ENCODE results near the gene SPDL1.

Gene SPDL1

DNA sequence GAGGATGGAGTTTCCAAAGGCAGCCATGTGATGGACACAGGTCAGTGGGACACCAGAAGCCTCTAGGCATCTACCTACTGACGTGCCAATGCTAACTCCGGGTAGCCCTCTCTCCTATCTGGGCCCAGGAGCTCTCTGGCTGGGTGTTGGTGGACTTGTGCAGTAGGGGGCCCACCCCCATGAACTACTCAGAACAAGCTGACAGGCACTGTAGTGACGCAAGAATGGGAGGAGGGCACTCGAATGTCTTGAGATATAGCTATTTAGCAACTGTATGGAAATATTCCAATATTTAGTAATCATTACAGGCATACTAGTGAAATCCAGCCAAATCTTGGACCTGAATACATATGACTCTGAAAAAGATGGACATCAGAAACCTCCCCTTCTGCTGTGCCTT lies 47.8 kb downstream of the SPDL1 start:
- DNase-seq (ENCODE audit: low read depth) = no peak

DNA sequence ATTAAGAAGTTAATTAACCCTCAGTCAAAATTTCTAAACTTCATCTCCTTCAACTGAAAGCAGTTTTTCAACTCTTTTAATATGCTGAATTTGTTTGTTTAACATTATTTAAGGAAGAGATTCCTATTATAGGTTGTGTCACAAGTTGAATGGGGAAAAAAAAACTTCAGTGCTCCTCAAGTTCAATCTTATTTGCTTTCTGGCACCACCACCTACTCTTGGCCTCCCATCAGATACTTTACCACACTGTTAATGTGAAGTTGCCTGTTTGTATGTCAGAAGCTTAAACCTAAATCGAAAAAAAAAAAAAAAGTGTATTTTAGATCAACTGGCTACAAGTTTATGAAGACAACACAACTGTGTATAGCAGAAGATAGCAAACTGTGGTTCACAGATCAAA lies 49.4 kb downstream of the SPDL1 start:
- no peak for DNase-seq (ENCODE audit: low read depth)

DNA sequence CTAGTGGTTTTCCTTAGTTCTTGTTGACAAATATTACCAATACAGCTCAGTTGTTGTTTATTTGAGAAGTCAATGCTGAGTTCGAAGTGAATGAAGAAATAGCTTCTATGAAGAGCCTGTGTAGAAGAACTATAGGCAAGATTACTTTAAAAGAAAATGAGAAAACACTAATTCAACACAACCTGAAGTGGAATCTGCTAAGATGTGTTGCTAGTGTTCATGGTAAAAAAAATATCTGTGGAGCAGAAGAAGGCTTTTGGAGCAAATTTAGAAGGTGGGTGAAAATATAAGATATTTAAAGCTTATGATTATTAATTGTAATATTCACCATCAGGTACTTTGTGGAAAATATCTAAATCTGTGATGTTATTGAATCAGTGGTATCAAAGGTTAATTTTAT lies 51.0 kb downstream of the SPDL1 start:
- DNase-seq (ENCODE audit: low read depth) = no peak

DNA sequence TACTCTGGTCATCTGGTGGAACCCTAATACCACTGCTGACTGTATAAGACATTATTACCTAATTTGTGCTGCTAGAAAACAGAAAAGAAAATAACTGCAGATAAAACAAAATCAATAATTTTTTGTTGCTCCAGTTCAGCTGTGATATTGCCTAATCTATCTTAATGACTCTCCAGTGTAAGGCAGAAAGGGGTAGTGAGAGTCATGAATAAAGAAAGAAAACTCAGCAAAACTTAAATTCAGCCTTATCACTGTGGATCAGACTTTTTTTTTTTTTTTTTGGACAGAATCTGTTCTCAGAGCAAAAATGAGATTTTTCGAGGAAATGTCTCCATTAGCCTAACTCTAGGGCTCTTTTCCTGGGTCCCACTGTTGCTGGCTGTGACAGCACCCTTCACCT lies 52.4 kb downstream of the SPDL1 start:
- DNase-seq (ENCODE audit: low read depth) = no peak

DNA sequence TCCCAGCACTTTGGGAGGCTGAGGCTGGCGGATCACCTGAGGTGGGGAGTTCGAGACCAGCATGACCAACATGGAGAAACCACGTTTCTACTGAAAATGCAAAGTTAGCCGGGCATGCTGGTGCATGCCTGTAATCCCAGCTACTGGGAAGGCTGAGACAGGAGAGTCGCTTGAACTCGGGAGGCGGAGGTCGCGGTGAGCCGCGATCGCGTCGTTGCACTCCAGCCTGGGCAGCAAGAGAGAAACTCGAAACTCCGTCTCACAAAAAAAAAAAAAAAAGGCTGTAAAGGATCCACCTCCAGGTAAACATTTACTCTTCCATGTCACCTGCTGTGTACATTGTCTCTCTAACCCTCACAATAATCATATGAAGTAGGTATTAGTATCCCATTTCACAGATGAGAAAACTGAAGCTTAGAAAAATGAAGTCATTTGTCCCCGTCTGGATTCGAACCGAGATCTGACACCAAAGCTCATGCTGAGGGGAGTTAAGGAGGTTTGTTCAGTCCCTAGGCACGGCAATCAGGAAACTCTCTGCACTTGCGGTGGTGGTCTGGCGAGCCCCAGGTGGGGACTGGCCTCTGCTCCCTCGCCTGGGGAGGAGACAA lies 53.0 kb downstream of the SPDL1 start:
- no peak for DNase-seq (ENCODE audit: low read depth)

DNA sequence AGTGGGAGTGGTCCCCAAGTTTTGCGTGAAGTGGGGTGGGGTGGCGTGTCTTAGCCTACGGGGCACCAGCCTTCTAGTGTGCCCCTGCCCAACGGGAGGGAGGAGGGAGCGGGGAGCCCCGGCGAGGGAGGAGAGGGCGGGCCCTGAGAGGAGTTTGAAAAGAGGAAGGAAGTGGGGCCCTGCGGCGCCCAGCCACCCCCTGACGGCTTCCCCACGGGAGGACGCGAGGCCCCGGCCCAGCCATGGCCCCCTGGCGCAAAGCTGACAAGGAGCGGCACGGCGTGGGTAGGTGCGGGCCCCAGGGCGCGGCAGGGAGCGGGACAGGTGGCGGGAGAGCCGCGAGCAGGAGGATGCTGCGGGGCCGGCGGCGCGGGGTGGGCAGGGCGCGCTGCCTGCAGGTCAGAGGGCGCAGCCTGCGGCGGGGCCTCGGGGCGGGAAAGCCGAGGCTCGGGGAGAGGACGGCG lies 53.5 kb downstream of the SPDL1 start, which contains the start of gene DOCK2:
TSS of gene DOCK2 (plus strand) at position 191 of the 464 bp plus-strand sequence. CDS start at position 243, 52 bp downstream.
- peak; percentile 62 for DNase-seq (ENCODE audit: low read depth)

DNA sequence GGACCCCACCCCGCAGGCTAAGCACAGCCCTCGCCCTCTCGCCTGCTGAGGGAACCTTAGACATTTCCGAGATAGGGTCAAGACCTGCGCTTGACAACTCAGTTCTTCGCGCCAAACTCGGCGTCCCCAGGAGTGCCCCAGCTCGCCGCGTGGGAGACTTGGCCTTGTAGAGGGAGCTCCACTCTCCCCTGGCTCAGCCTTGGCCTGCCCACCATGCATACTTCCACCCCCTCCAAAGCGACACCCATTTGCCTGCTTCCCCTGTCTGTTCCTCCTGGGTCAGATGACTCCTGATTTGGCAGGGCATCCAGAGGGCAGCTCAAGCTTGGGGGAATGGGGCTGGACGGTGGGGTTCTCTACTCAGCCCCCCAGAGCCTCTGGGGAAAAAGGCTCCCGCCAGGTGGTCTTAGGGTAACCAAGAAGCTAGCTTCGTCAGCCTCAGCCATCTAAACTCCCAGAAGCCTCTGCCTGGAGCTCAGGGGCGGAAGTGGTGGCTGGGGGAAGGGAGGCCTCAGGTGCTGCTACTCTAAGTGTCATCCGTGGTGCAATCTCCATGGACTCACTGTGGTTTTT lies 54.1 kb downstream of the SPDL1 start:
- DNase-seq (ENCODE audit: low read depth) = peak; percentile 59

DNA sequence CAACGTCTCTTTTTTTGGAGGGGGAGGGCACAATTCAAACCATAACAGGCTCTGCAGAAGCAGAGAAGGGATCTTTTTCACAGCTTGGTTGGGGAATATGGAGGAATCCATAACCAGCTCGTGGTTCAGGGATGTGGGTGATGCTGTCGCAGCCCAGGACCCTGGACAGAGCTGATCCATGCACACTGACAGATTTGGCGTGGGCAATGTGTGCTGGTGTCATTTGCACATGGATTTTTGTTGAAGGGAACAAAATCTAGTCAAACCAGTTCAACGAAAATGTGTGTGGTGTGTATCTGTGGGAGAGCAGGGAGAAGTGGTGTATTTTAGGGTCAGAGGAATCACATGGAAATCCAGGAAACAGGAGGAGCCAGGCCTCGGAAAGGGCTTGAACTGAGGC lies 57.7 kb downstream of the SPDL1 start:
- no peak for DNase-seq (ENCODE audit: low read depth)

DNA sequence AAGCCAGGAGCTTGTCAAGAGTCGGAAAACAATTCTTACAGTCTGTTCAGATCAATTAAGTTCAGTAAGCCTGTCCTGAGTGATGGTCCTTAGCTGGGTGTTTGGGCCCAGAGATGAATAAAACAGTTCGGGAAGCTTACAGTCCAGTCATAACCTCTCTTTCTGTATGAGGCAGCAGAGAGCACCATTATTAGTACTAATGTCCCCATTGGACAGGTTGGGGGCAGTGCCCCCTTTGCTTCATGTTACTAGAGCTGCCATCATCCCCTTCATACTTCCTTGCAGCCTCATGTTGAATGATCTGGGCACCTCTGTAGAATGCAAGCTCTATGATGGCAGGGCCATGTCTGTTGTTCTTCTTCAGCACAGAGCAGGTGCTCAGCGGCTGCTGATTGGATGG lies 63.3 kb downstream of the SPDL1 start:
- no peak for DNase-seq (ENCODE audit: low read depth)

DNA sequence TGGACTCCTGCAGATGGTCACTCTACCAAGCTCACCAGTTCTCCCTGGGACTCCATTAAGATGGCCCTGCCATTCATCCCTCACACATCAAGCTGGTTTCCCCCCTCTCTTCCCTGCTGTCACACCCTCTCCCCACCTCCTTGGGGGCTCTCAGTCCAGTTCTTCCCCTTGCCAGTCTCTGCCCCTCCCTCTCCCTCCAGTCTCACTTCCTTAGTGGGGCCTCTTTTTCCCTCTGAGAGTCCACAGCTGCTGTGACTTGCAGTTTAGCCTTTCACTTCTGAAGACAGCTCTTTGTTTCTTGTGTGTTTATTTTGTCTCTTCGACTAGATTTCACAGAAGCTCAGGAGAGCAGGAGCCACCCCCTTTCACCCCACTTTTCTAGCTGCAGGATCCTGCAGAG lies 64.0 kb downstream of the SPDL1 start:
- no peak for DNase-seq (ENCODE audit: low read depth)

DNA sequence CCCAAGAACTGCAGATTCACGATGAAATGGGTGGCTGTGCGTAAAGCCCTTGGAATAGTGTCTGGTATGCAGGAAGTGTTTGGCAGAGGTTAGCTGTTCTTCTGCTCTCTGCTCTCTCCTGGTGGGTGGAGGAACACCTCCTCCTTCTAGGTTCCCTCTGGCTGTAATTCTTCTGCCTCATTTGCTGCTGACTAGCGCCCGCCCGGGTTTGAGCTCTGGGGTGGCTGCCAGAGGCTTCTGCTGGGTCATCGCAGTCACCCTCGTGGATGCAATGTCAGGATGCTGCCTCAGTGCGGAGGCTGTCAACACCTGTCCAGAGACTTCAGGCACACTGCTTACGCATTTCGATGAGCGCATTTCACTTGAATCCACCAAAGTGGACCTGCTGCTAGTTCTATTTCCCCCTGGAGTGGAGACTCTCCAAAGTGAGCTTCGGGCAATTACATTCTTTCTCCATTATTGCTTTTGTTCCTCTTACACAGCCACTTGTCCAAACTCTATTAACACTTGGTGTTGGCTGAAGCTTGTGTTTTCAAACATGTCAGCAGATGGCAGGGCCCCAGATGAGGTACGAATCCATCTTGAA lies 65.2 kb downstream of the SPDL1 start:
- DNase-seq (ENCODE audit: low read depth) = no peak

DNA sequence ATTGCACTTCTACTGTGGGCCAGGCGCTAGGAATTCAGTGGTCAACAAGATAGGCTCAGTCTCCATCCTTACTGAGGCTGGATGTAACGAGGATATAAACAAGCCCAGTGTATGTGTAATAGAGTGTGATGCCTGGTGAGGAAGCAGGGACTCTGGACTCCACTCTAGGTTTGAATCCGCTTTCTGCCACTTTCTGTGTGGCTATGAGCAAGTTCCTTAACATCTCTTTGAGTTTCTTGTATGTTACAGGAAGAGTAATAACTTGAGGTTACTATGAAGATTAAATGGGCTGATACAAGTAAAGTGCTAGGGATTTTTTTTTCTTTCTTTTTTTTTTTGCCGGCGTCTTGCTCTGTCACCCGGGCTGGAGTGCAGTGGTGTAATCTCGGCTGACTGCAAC lies 65.9 kb downstream of the SPDL1 start:
- no peak for DNase-seq (ENCODE audit: low read depth)

DNA sequence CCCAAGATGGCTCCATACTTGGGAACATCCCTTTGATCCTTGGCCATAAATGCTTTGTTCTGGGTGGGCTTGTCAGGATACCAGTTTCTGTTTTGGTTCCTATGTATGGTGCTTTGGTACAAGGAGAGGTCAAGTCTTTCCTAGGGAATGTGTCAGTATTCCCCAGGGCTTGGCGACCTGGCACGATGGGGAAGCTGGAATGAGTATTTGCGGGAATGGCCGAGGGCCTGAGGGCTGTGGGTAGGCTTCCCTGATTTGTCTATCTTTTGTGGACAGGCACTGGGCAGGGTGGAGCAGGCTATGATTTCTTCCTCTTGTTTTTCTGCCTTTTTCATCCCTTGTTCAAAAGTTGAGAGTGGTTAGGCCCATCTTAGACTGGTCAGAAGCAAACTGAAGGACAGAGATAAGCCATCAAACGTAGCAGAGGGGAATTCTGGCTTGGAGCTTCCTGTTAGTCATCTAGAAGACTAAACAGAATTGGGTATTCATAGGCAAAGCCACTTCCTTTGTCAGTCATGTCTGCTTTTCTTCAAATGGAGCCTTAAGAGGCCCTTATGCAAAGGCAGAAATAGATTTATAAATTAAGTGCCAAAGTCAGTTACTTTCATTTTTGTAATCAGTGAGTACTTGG lies 67.2 kb downstream of the SPDL1 start:
- DNase-seq (ENCODE audit: low read depth) = no peak

DNA sequence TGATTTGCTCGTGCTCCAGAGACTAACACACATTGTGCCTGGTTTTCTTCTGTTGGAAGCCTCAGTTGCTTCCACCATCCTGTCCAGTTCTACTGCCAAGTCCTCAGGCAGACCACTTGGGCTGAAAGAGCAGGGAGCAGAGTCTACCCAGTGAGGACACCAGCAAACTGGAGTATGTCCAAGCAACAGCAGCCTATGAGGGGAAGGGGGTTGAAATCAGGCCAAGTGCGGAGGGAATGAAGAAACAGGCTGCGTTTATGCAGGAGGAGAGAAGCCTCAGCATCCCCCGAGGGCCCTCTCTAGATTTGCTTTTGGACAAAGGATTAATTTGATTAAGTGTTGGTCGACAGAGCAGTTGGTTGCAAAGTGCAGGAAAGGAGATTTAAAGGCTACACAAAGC lies 68.0 kb downstream of the SPDL1 start:
- DNase-seq (ENCODE audit: low read depth) = no peak

DNA sequence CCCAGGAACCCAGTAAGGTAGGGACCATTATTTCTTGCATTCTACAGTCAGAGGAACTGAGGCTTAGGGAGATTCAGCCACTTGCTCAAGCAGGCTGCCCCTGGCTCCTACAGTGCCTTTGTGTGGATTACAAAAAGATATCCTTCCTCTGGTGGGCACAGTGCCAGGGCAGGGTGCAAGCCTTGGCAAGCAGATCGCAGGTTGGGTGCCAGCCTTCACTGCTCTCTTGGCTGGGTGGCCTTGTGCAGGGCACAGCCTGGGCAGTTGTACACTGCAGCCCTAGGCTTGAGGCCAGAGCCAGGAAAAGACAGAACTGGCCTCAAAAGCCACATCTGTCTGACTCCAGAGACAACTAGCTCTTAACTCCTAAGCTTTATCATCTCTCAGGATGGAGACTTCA lies 68.5 kb downstream of the SPDL1 start:
- DNase-seq (ENCODE audit: low read depth) = no peak

DNA sequence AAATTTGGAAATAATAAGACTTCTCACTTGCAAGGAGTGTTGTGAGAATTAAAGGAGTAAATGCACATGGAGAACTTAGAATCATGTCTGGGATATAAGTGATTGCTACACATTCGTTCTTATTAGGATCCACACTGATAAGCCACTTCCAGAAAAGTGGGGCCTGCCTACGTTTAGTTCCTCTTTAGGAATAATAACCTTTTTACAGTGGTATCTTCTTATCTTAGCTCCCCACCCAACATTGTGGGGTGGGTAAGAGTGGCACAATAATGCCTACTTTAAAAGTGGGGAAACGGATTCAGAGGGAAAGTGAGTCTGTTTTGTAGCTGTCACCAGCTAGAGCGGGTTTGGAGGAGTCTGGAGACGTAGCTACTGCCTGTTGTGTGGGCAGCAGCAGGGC lies 69.5 kb downstream of the SPDL1 start:
- no peak for DNase-seq (ENCODE audit: low read depth)
